HL-60 (cell line): ENCODE measurements around the gene ANXA2R.
"Not testable (repeated sequence)": the region's sequence is repeated elsewhere in the genome, so short reads cannot be mapped to it uniquely, and the experiment has no call there.

Source experiments
- CTCF ChIP-seq: IDR thresholded peaks from one replicate; pipeline ENCODE4 v1.5.1; 2011; ENCODE audit warnings: low read length, control low read depth, inconsistent platforms; ENCODE audit not compliant: insufficient read depth
- GABPA ChIP-seq: IDR thresholded peaks from 2 replicates; pipeline ENCODE4 v1.6.1; 2012; ENCODE audit warnings: low read depth
- POLR2AphosphoS5 ChIP-seq: IDR thresholded peaks from 2 replicates; pipeline ENCODE4 v1.6.1; 2012; ENCODE audit warnings: low read depth

DNA sequence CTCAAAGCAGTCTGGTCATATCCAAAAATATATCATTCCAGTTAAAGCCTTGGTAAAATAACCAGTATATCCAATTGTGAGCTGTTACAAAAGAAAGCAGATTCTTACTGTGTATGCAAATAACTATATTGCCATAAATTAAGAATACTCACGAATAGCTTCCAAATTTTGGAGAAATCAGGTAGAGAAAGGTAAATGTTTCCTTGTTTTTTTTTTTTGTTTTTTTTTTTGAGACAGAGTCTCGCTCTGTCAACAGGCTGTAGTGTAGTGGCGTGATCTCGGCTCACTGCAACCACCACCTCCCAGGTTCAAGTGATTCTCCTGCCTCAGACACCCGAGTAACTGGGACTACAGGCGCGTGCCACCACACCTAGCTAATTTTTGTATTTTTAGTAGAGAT lies 44.3 kb upstream of the ANXA2R start:
- TF ChIP-seq GABPA, CTCF, POLR2AphosphoS5: not testable (repeated sequence)
